ES-I3 (cell line): Measurements from ENCODE around the gene MTCL3.

ENCODE experiments used
- H3K36me3 ChIP-seq: 2 replicates; pipeline ENCODE4 v1.6.1; 2013; ENCODE audit warnings: mild to moderate bottlenecking, low read length, control low read depth, moderate library complexity; ENCODE audit not compliant: insufficient read depth
- H3K4me1 ChIP-seq: 2 replicates; pipeline ENCODE4 v1.6.1; 2013; ENCODE audit warnings: mild to moderate bottlenecking, control low read depth, low read length; ENCODE audit not compliant: insufficient read depth
- H3K9ac ChIP-seq: 2 replicates; pipeline ENCODE4 v1.6.1; 2013; ENCODE audit warnings: low read depth, mild to moderate bottlenecking, low read length, moderate library complexity
- H3K9me3 ChIP-seq: 2 replicates; pipeline ENCODE4 v1.6.1; 2013; ENCODE audit warnings: mild to moderate bottlenecking, low read length, moderate library complexity; ENCODE audit not compliant: control insufficient read depth, insufficient read depth

The MTCL3 gene

GRCh38 chr6:127518710-127519468, at the start of gene MTCL3:
MTCL3 (minus strand) TSS chr6:127519335.
- Histone ChIP-seq H3K9ac (peak within 1 kb of the TSS; percentile 62), H3K9me3 (no peaks in the 10 kb centered on the region), H3K36me3 (no peaks in the 10 kb centered on the region), H3K4me1 (peaks cover 4% of the 10 kb centered on the region; the same call in 1 of the 2 replicates)

- no peaks in the 10 kb centered on the region for H3K9me3 ChIP-seq
- H3K36me3 ChIP-seq = no peaks in the 10 kb centered on the region
- no peaks in the 10 kb centered on the region for H3K4me1 ChIP-seq
- no peak overlapping the region for H3K9ac ChIP-seq
Observed at GRCh38 chr6:127567476-127567875, 48.3 kb upstream of the MTCL3 start.

GRCh38 chr6:127566651-127567050, 47.5 kb upstream of the MTCL3 start:
- no peaks in the 10 kb centered on the region for H3K9me3 ChIP-seq
- no peaks in the 10 kb centered on the region for H3K4me1 ChIP-seq
- H3K36me3 ChIP-seq = no peaks in the 10 kb centered on the region
- no peak overlapping the region for H3K9ac ChIP-seq

- Histone ChIP-seq H3K4me1 (no peaks in the 10 kb centered on the region), H3K9ac (no peak overlapping the region), H3K9me3 (no peaks in the 10 kb centered on the region), H3K36me3 (no peaks in the 10 kb centered on the region)
Observed at GRCh38 chr6:127566119-127566518, 47.0 kb upstream of the MTCL3 start.

- no peaks in the 10 kb centered on the region for H3K36me3 ChIP-seq
- no peak overlapping the region for H3K9ac ChIP-seq
- no peaks in the 10 kb centered on the region for H3K4me1 ChIP-seq
- no peaks in the 10 kb centered on the region for H3K9me3 ChIP-seq
Observed at GRCh38 chr6:127564761-127565160, 45.6 kb upstream of the MTCL3 start.

- Histone ChIP-seq H3K9ac (no peak overlapping the region), H3K9me3 (no peaks in the 10 kb centered on the region), H3K4me1 (no peaks in the 10 kb centered on the region), H3K36me3 (no peaks in the 10 kb centered on the region)
Observed at GRCh38 chr6:127561660-127562059, 42.5 kb upstream of the MTCL3 start.

GRCh38 chr6:127554435-127555006, 35.4 kb upstream of the MTCL3 start:
- H3K4me1 ChIP-seq = no peaks in the 10 kb centered on the region
- no peak overlapping the region for H3K9ac ChIP-seq
- H3K36me3 ChIP-seq = no peaks in the 10 kb centered on the region
- no peaks in the 10 kb centered on the region for H3K9me3 ChIP-seq

- Histone ChIP-seq H3K9me3 (no peaks in the 10 kb centered on the region), H3K36me3 (no peaks in the 10 kb centered on the region), H3K9ac (no peak overlapping the region)
Observed at GRCh38 chr6:127550403-127550802, 31.3 kb upstream of the MTCL3 start.

GRCh38 chr6:127547904-127548649, 28.9 kb upstream of the MTCL3 start:
- Histone ChIP-seq H3K9me3 (no peaks in the 10 kb centered on the region), H3K4me1 (no peaks in the 10 kb centered on the region), H3K36me3 (no peaks in the 10 kb centered on the region), H3K9ac (no peak overlapping the region)

More at GRCh38 chr6:127550403-127550802, 31.3 kb upstream of the MTCL3 start:
- no peaks in the 10 kb centered on the region for H3K4me1 ChIP-seq

GRCh38 chr6:127547215-127547614, 28.1 kb upstream of the MTCL3 start:
- H3K36me3 ChIP-seq = no peaks in the 10 kb centered on the region
- no peak overlapping the region for H3K9ac ChIP-seq
- no peaks in the 10 kb centered on the region for H3K4me1 ChIP-seq
- H3K9me3 ChIP-seq = no peaks in the 10 kb centered on the region

- Histone ChIP-seq H3K9ac (no peak overlapping the region), H3K9me3 (no peaks in the 10 kb centered on the region), H3K36me3 (no peaks in the 10 kb centered on the region), H3K4me1 (peaks cover 3% of the 10 kb centered on the region; the same call in 1 of the 2 replicates)
Observed at GRCh38 chr6:127539272-127539671, 20.1 kb upstream of the MTCL3 start.

- no peak overlapping the region for H3K9ac ChIP-seq
- H3K4me1 ChIP-seq = peaks cover 3% of the 10 kb centered on the region; the same call in 1 of the 2 replicates
- no peaks in the 10 kb centered on the region for H3K9me3 ChIP-seq
- H3K36me3 ChIP-seq = no peaks in the 10 kb centered on the region
Observed at GRCh38 chr6:127538750-127539264, 19.7 kb upstream of the MTCL3 start.

- Histone ChIP-seq H3K9ac (no peak overlapping the region), H3K36me3 (no peaks in the 10 kb centered on the region), H3K9me3 (no peaks in the 10 kb centered on the region), H3K4me1 (peaks cover under 1% of the 10 kb centered on the region; the same call in 1 of the 2 replicates)
Observed at GRCh38 chr6:127533736-127534135, 14.6 kb upstream of the MTCL3 start.

GRCh38 chr6:127533011-127533410, 13.9 kb upstream of the MTCL3 start:
- Histone ChIP-seq H3K4me1 (no peaks in the 10 kb centered on the region), H3K9me3 (no peaks in the 10 kb centered on the region), H3K9ac (no peak overlapping the region)

More at GRCh38 chr6:127533011-127533410, 13.9 kb upstream of the MTCL3 start:
- no peaks in the 10 kb centered on the region for H3K36me3 ChIP-seq
